Heart left ventricle (tissue), 16 donors: Measurements from ENCODE around the gene PRKAR1B. TPM values are rescaled to one million over a fixed set of nuclear protein-coding genes. Genes with fewer than 3 reads are reported as not detected.

ENCODE experiments used
- ATAC-seq, 4 donors: fragments of 200-7000 bp; cut with Tn5 transposase; one replicate each; pipeline ENCODE4 v1.9.1; 2020 to 2022; ENCODE audit warnings: moderate library complexity in 4 of 4, mild to moderate bottlenecking in 3 of 4, moderate number of reproducible peaks in 1 of 4
- DNase-seq, 5 donors: peaks; one replicate each; pipeline ENCODE4 v3.0.0-alpha.2; 2020
- H3K27ac ChIP-seq, 12 donors: fragments of 200-600 bp; sonication (generic) in 4 of 12; one replicate each; pipeline versions ENCODE4 v1.5.0 to v1.8.0; 2016 to 2022; ENCODE audit warnings: mild to moderate bottlenecking in 2 of 12
- H3K27me3 ChIP-seq, 9 donors: fragments of 200-600 bp; sonication (generic) in 2 of 9; one replicate each; pipeline versions ENCODE4 v1.5.1 to v1.8.0; 2016 to 2022; ENCODE audit warnings: mild to moderate bottlenecking in 3 of 9
- H3K36me3 ChIP-seq, 9 donors: fragments of 200-600 bp; sonication (generic) in 2 of 9; one replicate each; pipeline versions ENCODE4 v1.5.0 to v1.8.0; 2018 to 2022; ENCODE audit warnings: mild to moderate bottlenecking in 2 of 9
- H3K4me1 ChIP-seq, 12 donors: fragments of 200-600 bp; sonication (generic) in 4 of 12; one replicate each; pipeline versions ENCODE4 v1.5.0 to v1.8.0; 2016 to 2022; ENCODE audit warnings: mild to moderate bottlenecking in 3 of 12
- H3K4me3 ChIP-seq, 12 donors: fragments of 200-600 bp; sonication (generic) in 4 of 12; one replicate each; pipeline versions ENCODE4 v1.5.0 to v1.8.0; 2017 to 2022; ENCODE audit warnings: mild to moderate bottlenecking in 9 of 12, moderate library complexity in 4 of 12
- H3K9me3 ChIP-seq, 12 donors: fragments of 200-600 bp; sonication (generic) in 4 of 12; one replicate each; pipeline versions ENCODE4 v1.5.0 to v1.8.0; 2016 to 2022; ENCODE audit warnings: mild to moderate bottlenecking in 1 of 12
- CTCF ChIP-seq, 12 donors: fragments of 200-600 bp; sonication (generic) in 4 of 12; IDR thresholded peaks; one replicate each; pipeline versions ENCODE4 v1.5.0 to v1.8.0; 2018 to 2022; ENCODE audit warnings: antibody characterized with exemption in 12 of 12, mild to moderate bottlenecking in 5 of 12
- POLR2A ChIP-seq, 2 donors: fragments of 450-650 bp; IDR thresholded peaks; one replicate each; pipeline ENCODE4 v1.6.1; 2017; ENCODE audit warnings: antibody characterized with exemption in 2 of 2, mild to moderate bottlenecking in 2 of 2, moderate library complexity in 2 of 2
- WGBS, 4 donors: extraction: QIAGEN DNeasy Blood & Tissue Kit in 2 of 4; methylation state at CpG; one replicate each; pipeline versions ENCODE4 v1.1.5 to v1.1.7; 2013 to 2018; 5-methylcytosine and 5-hydroxymethylcytosine counted together
- intact Hi-C, 10 donors: fragments of 100-400 bp; cut with DNase I; formaldehyde crosslinking; loops; one replicate each; pipeline versions ENCODE4 v1.11.1 to v1.14.2; 2022
- long read RNA-seq, 3 donors: library from polyadenylated mRNA; unstranded; transcript quantifications; one replicate each; pipeline ENCODE4 v2.0.0, GENCODE V29; 2020 to 2021
- polyA plus RNA-seq, 2 donors: library from polyadenylated mRNA; stranded (reverse); fragments of 200-250 nt; gene quantifications; one replicate each; pipeline ENCODE4 v1.2.3, GENCODE V29; 2013
- total RNA-seq, 9 donors: library from RNA; depleted of rRNA in 2 of 9; stranded (reverse); fragments of >200 nt in 2 of 9; fragmentation: NEBNext Ultra II Directional in 3 of 9; extraction: Animal tissue kit (Norgen Biotek cat#: 25700) in 3 of 9; gene quantifications; one replicate each; pipeline versions ENCODE4 v1.1.0 to v1.2.4, GENCODE V29; 2016 to 2023
- donor health status: ischemic (EF 13 %, LVEDD 7.1; RV severe dilation, severe dysfunction).
- donor health status: healthy with polysubstance abuse.
- donor health status: DM: no; HTN: yes; CAD: no.
- donor health status: DM: no; HTN: no; CAD: no.
- donor health status: ischemic (EF 25% LVEDD 6.9; RV normal size, moderate dysfunction).
- donor health status: ischemic (EF 25% LVEDD 5.7; RV mildly dilated, moderate dysfunction).
- donor health status: healthy.
- donor health status: DM: yes; HTN: yes; CAD: no.
- donor health status: ischemic (EF 35%, LVEDD 5.7; RV mildly dilated, moderate dysfunction).
- donor health status: nonischemic (EF 11% LVEDD 7.7; RV severe dilation, severe dysfunction).
- donor health status: DM: yes; HTN: yes; CAD: no.
- donor health status: PGD.
- donor health status: ischemic (EF 29% LVEDD 5.4; RV normal size, mild dysfunction).
- donor health status: nonischemic (EF 23%, LVEDD 6.1; RV moderate dilation, normal function).

Gene PRKAR1B
- total RNA-seq (10 to 100 TPM; 11.4 to 22.2 (median 18.4) TPM), polyA plus RNA-seq (10 to 100 TPM in 1 of 2 donors, 1 to 10 TPM in 1; 4.1 to 15.3 TPM)
- long read RNA-seq, donor 1, transcript PRKAR1B-211 (11 exons, 2,533 nt), result major isoform, 7 of 42 reads
- long read RNA-seq, donor 1, transcript PRKAR1B-201 (11 exons, 2,007 nt), result minor isoform, 6 of 42 reads
- long read RNA-seq, donor 1, partial matches to known transcripts, result 10 of 42 reads
- long read RNA-seq, donor 1, other reads (novel, unspliced or antisense), result 16 of 42 reads
- long read RNA-seq, donor 2, transcript PRKAR1B-201 (11 exons, 2,007 nt), result major isoform, 16 of 52 reads
- long read RNA-seq, donor 2, transcript PRKAR1B-211 (11 exons, 2,533 nt), result minor isoform, 13 of 52 reads
- long read RNA-seq, donor 2, partial matches to known transcripts, result 4 of 52 reads
- long read RNA-seq, donor 2, other reads (novel, unspliced or antisense), result 14 of 52 reads
- long read RNA-seq, donor 3, partial matches to known transcripts, result 4 of 21 reads
- long read RNA-seq, donor 3, other reads (novel, unspliced or antisense), result 13 of 21 reads

GRCh38 chr7:727104-727805, at the start of gene PRKAR1B:
Gene PRKAR1B, minus strand, starts transcription at chr7:727281. Its CDS starts 15,776 bp downstream, at chr7:711505.
- TF ChIP-seq CTCF (IDR thresholded peaks at IDR 0.05) (no peak), POLR2A (IDR thresholded peaks at IDR 0.05) (no peak)
- ATAC-seq (peak in 1 of 4 donors; percentile 2), DNase-seq (peak in 1 of 5 donors; percentile 27)
- intact Hi-C loops, result loop anchor here in 5 of 10 donors (5.0 to 10.0 kb wide), 6 partner anchors 60 to 210 kb away; partner anchors contain the start of gene PDGFA (in 1 of the 5)
- WGBS, 4 donors, result 1 to 4% (median 2%) methylated on average over 25 to 66 of the region's 66 CpGs
- Histone ChIP-seq H3K27ac (peak within 1 kb of the TSS in 11 of 12 donors; percentile 50 to 83 (median 78)), H3K27me3 (no peaks in the 10 kb centered on the region), H3K9me3 (no peaks in the 10 kb centered on the region), H3K4me1 (peaks cover 3 to 43% (median 28%) of the 10 kb centered on the region in 12 donors), H3K4me3 (peak within 1 kb of the TSS; percentile 49 to 98 (median 78)), H3K36me3 (peaks cover 0 to 23% (median 7%) of the 10 kb centered on the region in 9 donors)

GRCh38 chr7:776381-776780, 49.3 kb upstream of the PRKAR1B start:
- TF ChIP-seq CTCF (IDR thresholded peaks at IDR 0.05) (no peak), POLR2A (IDR thresholded peaks at IDR 0.05) (no peak)
- no peaks in the 10 kb centered on the region for H3K27me3 ChIP-seq
- ATAC-seq (no peak), DNase-seq (no peak)
- H3K4me1 ChIP-seq, result peaks cover 0 to 37% (median 14%) of the 10 kb centered on the region in 12 donors
- H3K27ac ChIP-seq, result no peak overlapping the region
- intact Hi-C loops, result loop anchor here in 2 of 10 donors (10.0 kb wide), 2 partner anchors 112 to 262 kb away; partner anchors contain the start of gene PDGFA (in 1 of the 2)
- H3K4me3 ChIP-seq, result no peak overlapping the region
- 91 to 96% (median 93%) methylated on average over 9 to 10 of the region's 10 CpGs for WGBS, 4 donors
- H3K36me3 ChIP-seq, result peaks cover 0 to 71% (median 36%) of the 10 kb centered on the region in 9 donors
- no peaks in the 10 kb centered on the region for H3K9me3 ChIP-seq

- intact Hi-C loops, result loop anchor here in 9 of 10 donors (1.0 to 10.0 kb wide), 9 partner anchors 110 to 454 kb away; partner anchors contain the start of gene PDGFA (in 3 of the 9)
- Histone ChIP-seq H3K4me3 (no peak overlapping the region), H3K9me3 (no peaks in the 10 kb centered on the region), H3K36me3 (peaks cover 0 to 55% (median 29%) of the 10 kb centered on the region in 9 donors), H3K27me3 (no peaks in the 10 kb centered on the region), H3K4me1 (peaks cover 0 to 34% (median 20%) of the 10 kb centered on the region in 12 donors), H3K27ac (no peak overlapping the region)
- DNase-seq (peak in 3 of 5 donors; percentile 52 to 61 (median 52)), ATAC-seq (peak in 3 of 4 donors; percentile 24 to 64 (median 44))
- WGBS, 4 donors, result 67 to 70% (median 70%) methylated on average over 44 to 65 of the region's 65 CpGs
- TF ChIP-seq POLR2A (IDR thresholded peaks at IDR 0.05) (no peak), CTCF (IDR thresholded peaks at IDR 0.05) (peak; percentile 82 to 97 (median 92))
Measured at GRCh38 chr7:774161-775109, 47.4 kb upstream of the PRKAR1B start.
